ENCODE measurements around the gene ELOVL6. TPM values are rescaled to one million over a fixed set of nuclear protein-coding genes. Genes with fewer than 3 reads are reported as not detected.
A peak's percentile ranks its signal among the peaks of the same experiment; 100 is the strongest.

Gene ELOVL6
- total RNA-seq, 1 donor from 2014 or later: 13.2 TPM

- TF ChIP-seq CTCF (conservative IDR thresholded peaks at IDR 0.05; ENCODE audit: low read depth, low read length): no peak
- DNase-seq (ENCODE audit: low read depth): no peak
- H3K4me3 ChIP-seq (ENCODE audit: low read depth, low read length): no peak overlapping the region
These were observed 69.9 kb downstream of the ELOVL6 start for GRCh38 chr4:110128472-110128919.

GRCh38 chr4:110128029-110128428 lies 70.4 kb downstream of the ELOVL6 start:
- H3K4me3 ChIP-seq (ENCODE audit: low read depth, low read length): no peak overlapping the region
- TF ChIP-seq CTCF (conservative IDR thresholded peaks at IDR 0.05; ENCODE audit: low read depth, low read length): no peak
- DNase-seq (ENCODE audit: low read depth): no peak

GRCh38 chr4:110124711-110125110 lies 73.7 kb downstream of the ELOVL6 start:
- no peak overlapping the region for H3K4me3 ChIP-seq (ENCODE audit: low read depth, low read length)
- TF ChIP-seq CTCF (conservative IDR thresholded peaks at IDR 0.05; ENCODE audit: low read depth, low read length): no peak
- DNase-seq (ENCODE audit: low read depth): no peak

GRCh38 chr4:110122201-110122600 lies 76.2 kb downstream of the ELOVL6 start:
- TF ChIP-seq CTCF (conservative IDR thresholded peaks at IDR 0.05; ENCODE audit: low read depth, low read length): no peak
- no peak overlapping the region for H3K4me3 ChIP-seq (ENCODE audit: low read depth, low read length)

GRCh38 chr4:110120506-110120905 lies 77.9 kb downstream of the ELOVL6 start:
- no peak for DNase-seq (ENCODE audit: low read depth)
- H3K4me3 ChIP-seq (ENCODE audit: low read depth, low read length): no peak overlapping the region
- TF ChIP-seq CTCF (conservative IDR thresholded peaks at IDR 0.05; ENCODE audit: low read depth, low read length): no peak

More at GRCh38 chr4:110122201-110122600, 76.2 kb downstream of the ELOVL6 start:
- no peak for DNase-seq (ENCODE audit: low read depth)

GRCh38 chr4:110119880-110120279 lies 78.5 kb downstream of the ELOVL6 start:
- no peak for TF ChIP-seq CTCF (conservative IDR thresholded peaks at IDR 0.05; ENCODE audit: low read depth, low read length)
- peak; percentile 53 for DNase-seq (ENCODE audit: low read depth)
- H3K4me3 ChIP-seq (ENCODE audit: low read depth, low read length): no peak overlapping the region

GRCh38 chr4:110119337-110119736 lies 79.1 kb downstream of the ELOVL6 start:
- no peak overlapping the region for H3K4me3 ChIP-seq (ENCODE audit: low read depth, low read length)
- DNase-seq (ENCODE audit: low read depth): no peak
- TF ChIP-seq CTCF (conservative IDR thresholded peaks at IDR 0.05; ENCODE audit: low read depth, low read length): no peak
